NCI-H1694 (cell line): Measurements from ENCODE around the gene ARHGAP6.

Experiments used
- DNase-seq: peaks from one replicate; lab custom pipeline; 2025; lab: John Stamatoyannopoulos, UW

The ARHGAP6 gene

DNA sequence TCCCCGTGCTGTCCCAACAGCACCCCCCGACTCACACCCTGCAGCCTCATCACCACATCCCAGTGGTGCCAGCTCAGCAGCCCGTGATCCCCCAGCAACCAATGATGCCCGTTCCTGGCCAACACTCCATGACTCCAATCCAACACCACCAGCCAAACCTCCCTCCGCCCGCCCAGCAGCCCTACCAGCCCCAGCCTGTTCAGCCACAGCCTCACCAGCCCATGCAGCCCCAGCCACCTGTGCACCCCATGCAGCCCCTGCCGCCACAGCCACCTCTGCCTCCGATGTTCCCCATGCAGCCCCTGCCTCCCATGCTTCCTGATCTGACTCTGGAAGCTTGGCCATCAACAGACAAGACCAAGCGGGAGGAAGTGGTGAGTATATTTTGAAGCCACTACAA, 367.1 kb downstream of the ARHGAP6 start:
- DNase-seq: no peak

- DNase-seq: no peak
Observed at GRCh38 chrX:11296051-11296450, 369.7 kb downstream of the ARHGAP6 start.

DNA sequence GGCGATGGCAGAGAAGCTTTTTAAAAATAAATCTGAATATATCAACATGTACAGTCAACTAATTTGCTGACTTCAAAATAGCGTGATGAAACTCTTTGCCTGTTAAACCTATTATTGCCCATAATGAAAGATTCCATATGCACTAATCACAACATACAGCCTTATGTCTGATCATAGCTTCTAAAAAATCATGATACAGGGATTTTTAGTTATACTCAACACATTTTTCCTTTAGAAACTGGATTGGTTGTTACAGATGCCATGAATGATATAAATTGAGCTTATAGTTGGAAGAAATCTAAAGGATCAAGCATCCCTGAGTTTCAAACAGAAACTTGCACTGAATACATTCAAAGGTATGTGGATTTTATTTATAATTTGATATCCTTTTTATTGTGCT, 372.6 kb downstream of the ARHGAP6 start, which contains the start of gene AMELX:
AMELX (plus strand) TSS at position 301 of the 400 bp plus-strand sequence. CDS start 1,376 bp downstream, outside the sequence.
- no peak for DNase-seq

DNA sequence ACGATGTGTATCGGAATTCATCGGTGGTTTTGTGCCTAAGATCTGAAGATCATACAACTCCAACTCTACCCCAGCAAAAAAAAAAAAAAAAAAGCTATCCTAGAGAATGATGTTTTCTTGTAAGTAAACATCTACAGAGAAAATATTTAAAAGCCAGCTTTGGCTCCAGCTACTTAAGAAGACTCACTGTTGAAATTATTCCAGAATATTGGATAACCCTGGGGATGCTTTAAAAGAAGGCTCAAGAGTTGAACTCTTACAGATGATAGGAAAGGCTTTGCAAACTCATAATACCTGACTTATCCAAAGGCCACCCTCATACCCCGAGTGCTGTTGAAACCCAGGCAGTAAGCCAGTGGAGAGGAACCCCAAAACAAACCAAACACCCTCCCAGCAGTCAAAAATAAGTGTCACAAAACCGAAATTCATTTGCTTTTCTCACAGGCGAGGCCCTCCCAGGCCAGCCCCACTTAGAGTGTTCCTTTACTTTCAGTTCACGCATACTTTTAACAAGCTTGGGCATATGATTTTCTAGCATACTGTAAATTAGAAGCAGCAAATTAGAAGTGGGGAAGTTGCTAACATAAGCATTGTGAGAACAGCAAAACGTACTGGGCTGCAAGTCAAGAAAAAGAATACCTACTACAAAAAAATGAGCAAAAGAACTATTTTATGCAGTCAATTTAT, 375.2 kb downstream of the ARHGAP6 start:
- DNase-seq: no peak

GRCh38 chrX:11287505-11287904, 378.2 kb downstream of the ARHGAP6 start:
- DNase-seq: no peak

DNA sequence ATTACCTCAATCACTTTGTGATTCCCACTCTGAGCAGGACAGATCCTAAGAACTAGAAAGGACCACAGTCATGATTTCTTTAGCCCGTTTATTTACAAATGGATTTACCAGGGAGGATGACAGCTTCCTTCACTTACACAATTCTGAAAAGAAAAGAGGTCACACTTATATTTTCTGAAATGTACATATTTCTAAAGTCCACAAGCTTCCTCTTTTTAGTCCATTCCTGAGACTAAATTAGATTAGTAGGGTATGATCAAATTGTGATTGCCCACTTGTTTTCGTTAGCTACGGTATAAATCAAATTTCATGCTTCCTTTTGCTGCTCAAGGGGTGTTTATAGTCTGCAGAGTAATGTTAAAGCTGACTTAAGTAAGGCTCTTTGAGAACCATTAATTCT, 380.1 kb downstream of the ARHGAP6 start:
- no peak for DNase-seq

DNA sequence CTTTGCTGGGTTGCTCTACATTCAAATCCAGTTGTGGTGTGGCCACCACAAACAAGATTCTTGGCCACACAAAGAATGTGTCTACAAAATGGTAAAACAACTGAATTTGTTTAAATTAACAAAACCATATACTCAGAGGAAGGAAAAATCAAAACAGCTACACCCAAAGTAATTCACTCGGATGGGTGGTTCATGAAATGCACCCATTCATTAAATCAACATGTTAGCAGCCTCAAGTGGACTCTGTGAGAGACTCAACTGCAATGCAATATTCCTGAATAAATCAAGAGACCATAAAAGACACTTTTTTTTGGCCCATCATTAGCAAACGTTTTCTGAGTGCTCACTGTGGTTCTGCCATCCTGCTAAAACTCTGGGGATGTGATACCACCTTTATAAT, 383.7 kb downstream of the ARHGAP6 start:
- no peak for DNase-seq

DNA sequence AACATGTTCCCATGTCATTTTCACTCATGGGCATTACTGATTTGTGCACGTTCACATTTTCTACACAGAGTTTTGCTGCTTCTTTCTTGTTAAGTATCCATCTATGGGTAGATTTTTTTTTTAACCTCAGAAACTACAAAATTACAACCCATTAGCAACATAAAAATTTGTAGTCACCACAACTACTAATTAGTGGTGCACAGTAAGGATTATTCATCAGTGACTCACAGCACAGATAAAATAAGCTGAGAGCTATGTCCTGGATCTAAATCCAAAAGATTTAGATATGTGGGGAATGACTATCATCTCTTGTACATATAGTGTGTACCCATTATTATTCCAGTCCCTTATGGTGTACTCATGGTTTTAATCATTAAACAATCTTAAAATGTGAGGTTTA, 392.2 kb downstream of the ARHGAP6 start:
- no peak for DNase-seq

GRCh38 chrX:11272863-11273262, 392.9 kb downstream of the ARHGAP6 start:
- DNase-seq: no peak

- no peak for DNase-seq
Observed at GRCh38 chrX:11272290-11272689, 393.4 kb downstream of the ARHGAP6 start.

GRCh38 chrX:11269996-11270395, 395.7 kb downstream of the ARHGAP6 start:
- no peak for DNase-seq

DNA sequence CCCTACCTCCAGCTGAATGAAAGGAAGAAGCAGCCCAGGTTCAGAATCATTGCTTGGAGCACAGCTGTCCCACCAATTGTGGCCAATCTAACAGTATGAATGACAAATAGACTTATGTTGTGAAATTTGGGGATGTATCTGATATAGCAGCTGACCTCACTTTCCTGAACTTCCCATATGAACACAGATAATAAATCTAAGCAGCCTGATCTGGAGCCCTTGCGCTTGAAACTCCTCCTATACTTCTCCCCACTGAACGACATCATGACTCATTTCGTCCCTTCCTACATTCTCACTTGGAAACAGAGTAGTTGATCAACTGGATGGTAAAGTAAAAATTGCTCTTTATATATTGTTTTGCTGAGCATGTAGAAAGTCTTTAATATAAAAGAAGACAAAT, 396.7 kb downstream of the ARHGAP6 start:
- DNase-seq: no peak

DNA sequence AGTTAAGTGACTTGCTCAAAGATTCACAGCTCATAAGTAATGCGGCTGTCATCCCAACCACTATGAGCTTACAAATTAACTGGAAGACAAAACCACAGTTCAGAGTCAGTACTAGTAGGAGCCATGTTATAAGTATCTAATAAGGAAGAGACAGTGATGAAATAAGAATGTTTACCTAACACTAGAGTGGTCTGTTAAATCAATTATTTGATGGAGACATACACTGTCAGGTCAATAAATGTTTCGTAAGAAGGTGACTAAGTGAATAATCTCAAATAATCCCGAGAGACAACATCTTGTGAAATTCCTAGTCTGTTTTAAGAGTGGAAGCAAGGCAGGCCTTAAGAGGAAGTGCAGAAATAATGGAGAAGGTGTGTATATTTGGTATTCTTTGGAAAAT, 398.3 kb downstream of the ARHGAP6 start:
- DNase-seq: no peak

GRCh38 chrX:11266573-11267003, 399.1 kb downstream of the ARHGAP6 start:
- no peak for DNase-seq

- no peak for DNase-seq
Observed at GRCh38 chrX:11265352-11265751, 400.4 kb downstream of the ARHGAP6 start.

- no peak for DNase-seq
Observed at GRCh38 chrX:11264925-11265324, 400.8 kb downstream of the ARHGAP6 start.

DNA sequence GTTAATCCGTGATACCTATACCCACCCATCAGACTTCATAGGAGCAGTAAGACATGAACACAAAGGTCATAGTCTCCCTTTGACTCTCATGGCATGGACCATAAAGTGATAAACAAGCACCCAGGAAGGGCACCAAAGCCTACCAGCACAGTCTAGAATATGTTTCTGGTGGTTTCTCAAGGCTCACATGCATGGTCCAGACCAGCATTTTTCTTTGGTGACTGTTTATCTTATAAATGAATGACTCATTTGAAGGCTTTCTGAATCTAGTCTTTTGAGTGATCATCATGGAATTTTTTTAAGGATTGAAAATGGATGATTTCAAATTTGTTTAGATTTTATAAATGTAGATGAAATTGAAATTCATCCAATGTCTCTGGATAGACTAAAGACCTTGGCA, 404.5 kb downstream of the ARHGAP6 start:
- DNase-seq: no peak

- no peak for DNase-seq
Observed at GRCh38 chrX:11259437-11259836, 406.3 kb downstream of the ARHGAP6 start.

DNA sequence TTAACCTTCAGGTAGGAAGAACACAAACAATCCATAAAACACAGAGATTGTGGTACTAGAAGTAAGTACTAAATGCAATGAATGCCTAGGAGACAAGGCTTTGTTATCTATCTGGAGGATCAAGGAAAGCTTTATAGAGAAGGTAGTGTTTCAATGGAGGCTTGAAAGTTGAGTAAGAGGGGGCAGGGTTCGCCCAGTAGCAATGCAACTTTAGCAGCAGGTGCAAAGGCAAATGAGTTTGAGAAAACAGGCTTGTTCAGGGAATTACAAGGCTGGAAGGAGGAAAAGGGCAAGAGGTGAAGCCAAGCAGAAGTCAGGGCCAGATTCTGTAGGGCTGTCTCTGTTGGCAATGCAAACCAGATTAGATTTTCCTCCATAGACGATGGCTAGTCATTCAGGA, 408.0 kb downstream of the ARHGAP6 start:
- DNase-seq: no peak

DNA sequence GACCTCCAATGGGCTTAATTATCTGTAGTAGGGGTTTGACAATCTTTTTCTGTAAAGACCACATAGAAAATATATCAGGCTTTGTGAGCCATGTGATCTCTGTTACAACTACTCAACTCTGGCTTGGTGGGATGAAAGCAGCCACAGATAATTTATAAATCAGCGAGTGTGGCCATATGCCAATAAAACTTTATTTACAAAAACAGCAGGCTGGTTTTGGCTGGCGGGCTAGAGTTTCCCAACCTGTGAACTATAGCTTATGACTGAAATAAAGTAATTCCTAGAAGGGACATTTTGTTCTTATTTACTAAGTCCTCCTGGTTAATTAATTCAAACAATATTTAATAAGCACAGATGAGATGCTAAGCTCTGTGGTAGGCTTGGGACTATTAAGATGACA, 408.4 kb downstream of the ARHGAP6 start:
- no peak for DNase-seq

DNA sequence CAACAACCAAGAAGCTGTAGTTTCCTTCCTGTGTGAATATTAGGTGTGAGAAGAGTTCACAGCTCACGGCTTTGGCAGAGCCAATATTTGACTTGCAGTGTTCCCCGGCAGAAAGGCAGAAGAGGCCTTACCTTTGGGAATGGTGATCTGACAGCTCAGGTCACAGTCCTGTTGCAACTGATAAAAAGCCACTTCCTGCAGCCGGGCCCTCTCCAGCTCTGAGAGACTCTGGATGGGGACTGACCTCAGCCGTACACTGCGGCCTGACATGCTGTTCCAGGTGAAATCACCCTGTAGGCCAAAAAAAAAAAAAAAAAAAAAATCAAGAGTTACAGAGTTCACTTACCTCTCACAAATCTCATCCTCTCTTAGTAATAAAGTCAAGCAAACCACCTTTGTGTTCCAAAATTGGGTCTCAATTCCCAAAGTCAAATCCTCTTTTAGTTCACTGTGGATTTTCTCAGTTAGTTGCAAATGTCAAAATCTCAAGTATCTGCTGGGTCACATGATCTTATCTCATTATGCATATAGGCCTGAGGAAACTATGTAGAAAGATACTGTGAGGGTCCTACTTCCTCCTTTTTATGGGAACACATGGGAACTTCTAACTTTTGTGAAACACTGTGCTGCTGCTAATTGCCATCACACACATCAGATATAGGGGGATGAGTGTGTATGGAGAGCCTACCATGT, 411.2 kb downstream of the ARHGAP6 start:
- no peak for DNase-seq

DNA sequence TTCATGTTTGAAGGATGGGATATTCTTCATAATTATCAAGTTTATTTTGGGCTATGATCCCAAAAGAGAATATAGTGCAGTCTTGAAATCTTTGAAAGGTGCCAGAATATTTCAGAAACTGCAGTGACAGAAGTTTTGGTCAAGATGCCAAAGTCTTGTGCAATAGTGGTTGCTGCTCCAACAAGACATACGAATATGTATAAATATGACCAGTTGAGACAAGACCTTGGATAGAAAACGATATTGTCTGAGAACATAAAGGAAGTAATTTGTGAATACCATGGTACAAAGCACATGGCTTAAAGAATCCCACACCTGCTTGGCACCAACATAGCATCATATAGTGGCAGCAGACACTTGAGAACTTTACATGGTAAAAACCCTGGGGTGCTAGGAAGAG, 421.1 kb downstream of the ARHGAP6 start:
- DNase-seq: no peak

DNA sequence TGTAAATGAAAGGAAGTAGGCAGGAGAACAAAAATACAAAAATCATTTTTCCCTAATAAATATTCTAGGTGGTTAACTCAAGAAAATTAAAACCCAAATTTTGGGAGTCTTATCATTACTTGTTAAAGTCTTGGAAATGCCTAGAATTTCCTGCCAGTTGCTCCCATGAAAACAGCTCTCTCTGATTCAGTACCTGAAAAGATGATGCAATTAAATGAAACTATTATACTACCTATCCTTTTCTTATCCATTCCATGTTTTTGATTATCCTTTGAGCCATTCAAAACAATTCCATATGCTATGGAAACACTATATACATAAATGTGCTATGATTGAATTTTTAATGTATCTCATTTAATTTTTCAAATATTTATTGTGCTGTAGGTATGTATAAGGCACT, 423.0 kb downstream of the ARHGAP6 start:
- no peak for DNase-seq

DNA sequence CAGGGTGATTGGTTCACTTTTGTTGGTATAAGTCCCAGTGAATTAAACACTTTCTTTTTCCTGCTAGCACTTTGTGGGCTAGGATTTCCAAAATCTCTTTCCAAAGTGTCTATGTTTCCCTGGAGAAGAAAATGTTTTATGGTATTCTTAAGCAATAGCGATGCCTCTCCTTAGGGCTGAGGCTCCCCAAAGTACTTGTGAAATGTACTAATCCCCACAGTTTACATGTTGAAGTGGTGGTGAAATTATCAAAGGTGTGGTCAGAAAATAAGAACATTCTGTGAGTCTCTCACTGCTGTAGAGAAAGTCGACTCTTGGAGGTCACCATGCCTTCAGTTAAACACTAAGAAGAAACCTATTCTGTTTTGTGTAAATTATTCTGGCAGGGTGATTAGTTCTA, 424.0 kb downstream of the ARHGAP6 start:
- no peak for DNase-seq
